GM21526 (cell line): ENCODE measurements around the gene ADAMTS17.
A peak's percentile ranks its signal among the peaks of the same experiment; 100 is the strongest.

ENCODE experiments used
- ATAC-seq: cut with Tn5 transposase; IDR thresholded peaks from one replicate; pipeline ENCODE4 v1.9.1; 2021; ENCODE audit warnings: moderate library complexity; ENCODE audit not compliant: unreplicated experiment, low FRiP score

ADAMTS17 gene

GRCh38 chr15:100058458-100058857 lies 283.3 kb downstream of the ADAMTS17 start:
- no peak for ATAC-seq

DNA sequence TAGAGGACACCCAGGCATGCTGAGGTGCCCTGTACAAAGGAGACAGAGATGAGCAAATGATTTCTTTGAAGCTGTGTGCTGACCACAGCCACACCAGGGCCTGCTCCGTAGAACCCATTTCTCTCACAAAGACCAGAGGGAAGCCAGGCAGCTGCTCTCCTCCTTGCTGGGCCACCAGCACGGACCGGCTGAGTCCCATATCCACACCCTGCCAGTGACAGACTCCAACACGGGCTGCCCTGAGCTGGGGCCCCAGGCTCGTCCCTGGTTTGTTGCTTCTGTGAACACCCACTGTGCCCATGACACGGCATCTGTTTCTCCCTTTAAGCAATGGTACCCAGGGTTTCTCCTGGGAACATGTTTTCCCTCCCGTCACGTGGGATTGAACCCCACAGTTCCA lies 284.5 kb downstream of the ADAMTS17 start:
- ATAC-seq = no peak

GRCh38 chr15:100056411-100057072 lies 285.2 kb downstream of the ADAMTS17 start:
- ATAC-seq = no peak

DNA sequence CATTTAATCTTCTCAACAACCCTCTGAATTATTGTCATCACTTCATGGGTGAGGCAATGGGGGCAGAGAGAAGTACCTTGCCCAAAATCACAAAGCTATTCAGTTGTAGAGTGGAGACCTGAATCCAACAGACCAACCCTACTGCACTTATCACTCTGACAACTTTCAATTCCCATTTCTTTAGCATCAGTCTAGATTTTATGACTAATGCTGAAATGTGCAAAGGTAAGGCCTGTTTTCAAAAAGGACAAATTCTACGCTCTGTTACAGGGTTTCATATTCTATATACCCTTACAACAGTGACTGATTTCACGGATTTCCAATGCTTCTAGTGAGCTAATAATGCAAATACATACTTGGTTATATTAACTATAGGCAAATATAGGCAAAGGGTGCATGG lies 286.0 kb downstream of the ADAMTS17 start:
- ATAC-seq = peak; percentile 60

- no peak for ATAC-seq
Observed at GRCh38 chr15:100054539-100054938, 287.2 kb downstream of the ADAMTS17 start.

GRCh38 chr15:100053474-100054121 lies 288.2 kb downstream of the ADAMTS17 start:
- no peak for ATAC-seq

DNA sequence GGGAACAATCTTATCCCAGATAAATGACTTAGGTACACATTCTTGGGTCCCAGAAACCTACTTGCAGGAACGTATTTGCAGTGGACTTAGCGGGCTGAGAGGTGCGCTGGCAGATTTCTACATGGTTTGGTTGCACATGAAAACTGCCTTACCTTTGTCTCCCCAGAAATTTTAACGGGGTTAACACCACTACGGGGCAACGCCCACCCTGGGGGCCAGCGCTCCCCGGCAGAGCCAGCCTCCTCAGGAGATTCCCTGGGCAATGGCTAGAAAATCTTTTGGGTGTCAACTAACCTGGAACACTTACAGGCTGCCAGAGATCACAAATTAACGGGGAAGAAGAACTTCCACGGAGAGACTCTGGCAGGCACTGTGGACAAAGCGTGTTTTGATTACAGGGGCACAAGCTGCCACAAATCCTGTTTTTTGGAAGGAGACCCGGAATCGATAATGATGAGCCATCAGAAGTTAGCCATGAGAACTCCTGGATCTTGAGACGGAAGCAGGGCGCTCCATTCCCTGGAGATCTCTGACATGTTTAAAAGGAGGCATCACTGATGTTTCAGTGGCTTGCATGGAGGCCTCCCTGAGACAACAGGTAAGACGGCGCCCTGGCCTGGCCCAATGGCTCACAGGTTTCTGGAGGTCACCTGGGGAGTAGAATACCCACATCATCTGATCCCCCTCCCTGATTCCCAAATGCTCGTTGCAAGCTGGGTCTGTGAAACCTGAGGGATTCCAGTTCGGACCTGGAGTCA lies 288.9 kb downstream of the ADAMTS17 start:
- no peak for ATAC-seq

DNA sequence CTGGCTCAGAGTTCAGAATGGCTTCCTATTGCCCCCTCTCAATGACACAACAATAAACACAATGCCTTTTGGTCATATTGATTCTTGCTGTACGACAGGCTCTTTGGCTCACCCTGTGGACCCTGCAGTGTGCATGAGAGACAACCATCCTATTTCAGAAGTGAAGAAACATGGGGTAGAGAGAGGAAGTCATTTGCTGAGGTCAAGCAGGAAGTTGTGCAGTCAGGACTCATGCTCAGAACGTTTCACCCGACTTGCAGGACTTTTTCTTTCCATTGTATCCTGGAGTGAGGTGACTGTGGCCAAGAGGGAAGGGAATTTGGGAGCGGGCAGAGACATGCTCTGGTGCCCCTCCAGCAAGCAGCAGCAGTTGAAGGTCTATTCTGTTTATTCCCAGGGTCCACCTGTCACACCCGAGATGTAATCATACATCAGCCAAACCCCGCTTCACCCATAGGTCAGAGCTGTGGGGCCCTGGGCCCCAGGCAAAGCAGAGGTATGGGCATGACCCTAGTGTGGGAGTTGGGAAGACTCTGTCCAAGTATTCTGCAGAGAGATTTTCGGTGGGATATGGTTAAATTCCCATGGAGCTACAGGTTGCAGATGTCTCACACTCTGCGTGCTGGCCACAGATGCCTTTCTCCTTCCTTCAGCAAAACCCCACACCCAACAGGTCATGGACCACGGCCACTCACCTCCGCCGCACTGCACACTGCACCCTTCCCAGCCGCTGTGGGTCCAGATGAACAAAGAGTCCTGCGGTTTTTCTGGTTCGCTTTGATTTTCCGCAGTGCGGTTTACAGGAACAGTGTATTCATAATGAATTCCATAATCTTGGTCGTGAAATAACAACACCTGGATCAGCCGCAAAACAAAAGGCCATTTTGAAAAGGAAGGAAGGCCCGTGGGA lies 290.6 kb downstream of the ADAMTS17 start:
- ATAC-seq = no peak

- ATAC-seq = no peak
Observed at GRCh38 chr15:100049936-100050876, 291.6 kb downstream of the ADAMTS17 start.

DNA sequence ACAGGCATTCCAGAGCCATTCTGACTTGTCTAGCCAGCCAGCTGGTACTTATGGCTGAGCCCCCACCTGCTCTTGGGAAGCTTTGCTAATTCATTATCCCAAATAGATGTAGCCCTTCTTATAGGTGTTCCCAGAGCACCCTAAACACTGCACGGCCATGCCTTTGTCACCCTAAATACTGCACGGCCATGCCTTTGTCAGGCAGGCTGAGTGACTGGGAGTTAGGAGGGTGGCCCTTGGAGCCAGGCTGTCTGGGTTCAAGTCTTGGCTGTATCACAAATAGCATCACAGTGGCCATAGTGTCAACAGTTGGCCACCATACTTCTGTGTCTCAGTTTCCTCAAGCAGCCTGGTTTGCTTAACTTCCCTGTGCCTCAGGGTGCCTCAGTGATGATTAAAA lies 292.3 kb downstream of the ADAMTS17 start:
- ATAC-seq = no peak

DNA sequence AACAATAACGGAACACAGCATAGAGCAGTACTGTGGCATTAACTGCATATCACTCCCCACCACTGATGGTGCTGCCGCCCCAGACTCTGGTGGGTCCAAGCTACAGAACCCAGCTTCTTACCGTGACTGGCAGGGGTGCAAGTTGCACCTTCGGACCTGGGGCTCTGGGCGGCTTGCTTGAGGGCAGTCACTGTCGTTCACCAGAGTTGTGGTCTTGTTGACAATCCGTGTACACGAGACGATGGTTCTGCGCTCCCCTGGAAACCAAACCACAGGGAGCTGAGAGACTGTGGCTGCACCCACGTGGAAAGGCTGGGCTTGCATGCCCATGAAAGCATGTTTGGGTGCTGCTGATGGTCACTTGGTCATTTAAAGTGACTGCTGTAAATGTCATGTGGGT lies 293.0 kb downstream of the ADAMTS17 start:
- no peak for ATAC-seq

DNA sequence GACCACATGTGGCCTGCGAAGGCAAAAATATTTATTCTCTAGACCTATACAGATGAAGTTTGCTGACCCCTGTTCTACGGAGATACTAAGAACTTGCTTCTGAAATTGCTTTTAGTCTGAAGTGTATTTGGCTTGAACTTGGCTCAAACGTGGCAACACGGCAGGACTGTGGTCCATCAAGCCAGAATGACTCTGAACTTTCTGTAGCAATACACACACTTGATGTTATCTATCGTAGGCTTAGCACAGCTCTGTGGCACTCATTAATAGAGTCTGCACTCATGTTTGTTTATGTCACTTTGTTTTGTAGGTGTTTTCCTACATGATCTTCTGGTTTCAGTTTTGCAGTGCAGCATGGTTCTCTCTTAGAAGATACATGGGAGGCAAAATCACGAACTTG lies 298.1 kb downstream of the ADAMTS17 start:
- no peak for ATAC-seq

- no peak for ATAC-seq
Observed at GRCh38 chr15:100043068-100043641, 298.6 kb downstream of the ADAMTS17 start.

- no peak for ATAC-seq
Observed at GRCh38 chr15:100042558-100042957, 299.2 kb downstream of the ADAMTS17 start.

- no peak for ATAC-seq
Observed at GRCh38 chr15:100041127-100041828, 300.5 kb downstream of the ADAMTS17 start.

DNA sequence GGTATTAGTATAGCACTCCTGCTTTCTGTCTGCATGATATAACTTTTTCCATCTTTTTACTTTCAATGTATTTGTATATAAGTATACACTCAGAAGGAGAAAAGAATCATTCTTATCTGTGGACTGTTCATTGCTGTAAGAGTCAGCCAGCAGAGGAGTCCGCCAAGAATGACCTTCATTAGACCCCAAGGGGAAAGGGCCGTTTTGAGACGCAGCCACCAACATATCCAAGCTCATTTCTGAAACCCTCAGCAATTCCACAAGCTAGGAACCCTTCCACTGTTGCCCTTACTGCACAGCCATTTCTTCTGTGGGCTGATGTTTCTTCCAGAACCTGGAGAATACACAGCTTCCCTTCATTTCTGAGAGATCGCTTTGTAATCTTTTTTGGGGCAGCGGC lies 301.8 kb downstream of the ADAMTS17 start:
- ATAC-seq = no peak

DNA sequence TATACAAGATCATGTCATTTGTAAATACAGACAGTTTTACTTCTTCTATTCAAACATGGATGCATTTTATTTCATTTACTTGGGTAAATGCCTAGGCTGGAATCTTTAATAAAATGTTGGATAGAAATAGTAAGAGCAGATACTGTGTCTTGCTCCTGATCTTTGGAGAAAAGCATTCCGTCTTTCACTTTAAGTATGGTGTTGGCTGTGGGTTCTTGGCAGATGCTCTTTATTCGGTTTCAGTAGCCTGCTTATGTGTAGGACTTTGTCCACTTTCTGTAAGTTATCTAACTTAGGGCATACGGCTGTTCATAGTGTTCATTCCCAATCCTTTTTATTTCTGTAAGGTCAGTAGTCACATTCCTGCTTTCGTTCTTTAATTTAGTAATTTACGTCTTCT lies 303.0 kb downstream of the ADAMTS17 start:
- ATAC-seq = no peak

DNA sequence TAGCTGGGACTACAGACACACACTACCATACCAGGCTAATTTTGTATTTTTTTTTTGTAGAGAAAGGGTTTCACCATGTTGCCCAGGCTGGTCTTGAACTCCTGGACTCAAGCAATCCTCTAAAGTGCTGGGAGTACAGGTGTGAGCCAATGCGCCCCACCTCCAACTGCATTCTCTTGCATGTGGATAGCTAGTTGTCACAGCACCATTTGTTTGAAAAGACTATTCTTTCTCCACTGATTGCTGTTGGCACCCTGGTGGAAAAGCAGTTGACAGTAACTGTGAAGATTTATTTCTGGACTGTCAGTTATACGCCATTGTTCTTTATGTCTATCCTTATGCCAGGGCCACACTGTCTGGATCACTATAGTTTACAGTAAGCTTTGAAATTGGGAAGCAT lies 303.9 kb downstream of the ADAMTS17 start:
- no peak for ATAC-seq

DNA sequence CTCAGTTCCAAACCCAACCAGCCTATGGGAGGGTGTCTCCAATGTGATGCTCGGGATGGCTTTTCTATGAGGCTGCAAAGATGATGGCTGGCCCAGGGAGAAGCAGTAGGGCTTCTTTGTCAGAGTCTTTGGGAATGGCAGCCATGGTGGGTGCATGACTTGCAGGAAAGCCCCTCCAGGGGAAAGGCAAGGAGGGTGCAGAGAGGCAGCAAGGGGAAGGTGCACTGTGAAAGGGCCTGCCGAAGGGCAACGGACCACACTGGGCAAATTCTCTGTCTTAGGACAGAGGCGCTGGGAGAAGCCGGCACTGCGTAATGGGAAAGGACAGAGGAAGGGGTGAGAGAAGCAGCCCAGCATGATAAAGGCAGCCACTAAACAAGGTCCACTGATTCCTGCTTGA lies 305.8 kb downstream of the ADAMTS17 start:
- no peak for ATAC-seq
